ENCODE data around the gene SUPT3H.

SUPT3H gene

DNA sequence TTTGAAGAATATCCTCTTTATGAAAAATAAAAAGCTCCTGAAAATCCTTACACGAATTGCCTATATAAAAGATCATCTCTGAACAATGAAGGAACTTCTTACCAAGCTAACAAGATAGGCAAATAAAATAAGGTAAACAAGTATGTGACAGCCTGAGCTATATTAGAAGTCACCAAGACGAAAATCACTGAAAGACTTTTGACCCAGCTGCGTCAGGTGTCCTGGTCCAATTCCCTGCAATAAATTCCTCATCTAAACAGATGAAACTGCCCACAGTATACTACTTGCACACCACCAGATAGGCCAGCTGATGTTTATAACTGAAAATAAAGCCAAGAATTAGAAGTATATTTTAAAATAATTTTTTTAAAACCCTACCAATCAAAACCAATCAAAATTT, 117.0 kb downstream of the SUPT3H start:
- WGBS (ENCODE audit: insufficient coverage): no CpG with 5 or more reads among the region's 3 CpGs
- POLR2A ChIA-PET: interaction anchor here (1.0 kb wide), 1 partner anchor 10 kb away, joined by 3 read pairs; no protein-coding TSS in a partner anchor
- CTCF ChIA-PET: interaction anchor here (0.9 kb wide), 1 partner anchor 22 kb away, joined by 3 read pairs; no protein-coding TSS in a partner anchor
- Histone ChIP-seq H3K9me3 (ENCODE audit: control extremely low read depth in 1 of 5, control insufficient read depth in 4 of 5, insufficient read depth in 2 of 5, low read depth in 1 of 5, low read length in 4 of 5) (peaks cover 0 to 2% (median 0%) of the 10 kb centered on the region in 5 experiments), H3K27ac (ENCODE audit: insufficient read depth in 1 of 2, low read depth in 1 of 2, low read length in 2 of 2, poor library complexity in 1 of 2, severe bottlenecking in 2 of 2) (no peak overlapping the region), H3K36me3 (ENCODE audit: control insufficient read depth in 4 of 4, insufficient read depth in 4 of 4, low read length in 3 of 4) (peaks cover 0 to 2% (median 1%) of the 10 kb centered on the region in 4 experiments), H3K27me3 (replicated peaks in 2 of 5; ENCODE audit: control insufficient read depth in 4 of 5, insufficient read depth in 5 of 5, low read length in 4 of 5) (no peaks in the 10 kb centered on the region), H3K4me1 (ENCODE audit: control extremely low read depth in 1 of 4, control insufficient read depth in 4 of 4, insufficient read depth in 4 of 4, low read length in 3 of 4) (no peaks in the 10 kb centered on the region), H3K4me3 (ENCODE audit: control insufficient read depth in 1 of 7, extremely low read depth in 1 of 7, insufficient read depth in 4 of 7, low read depth in 2 of 7, low read length in 6 of 7) (no peak overlapping the region)
- DNase-seq: no peak

DNA sequence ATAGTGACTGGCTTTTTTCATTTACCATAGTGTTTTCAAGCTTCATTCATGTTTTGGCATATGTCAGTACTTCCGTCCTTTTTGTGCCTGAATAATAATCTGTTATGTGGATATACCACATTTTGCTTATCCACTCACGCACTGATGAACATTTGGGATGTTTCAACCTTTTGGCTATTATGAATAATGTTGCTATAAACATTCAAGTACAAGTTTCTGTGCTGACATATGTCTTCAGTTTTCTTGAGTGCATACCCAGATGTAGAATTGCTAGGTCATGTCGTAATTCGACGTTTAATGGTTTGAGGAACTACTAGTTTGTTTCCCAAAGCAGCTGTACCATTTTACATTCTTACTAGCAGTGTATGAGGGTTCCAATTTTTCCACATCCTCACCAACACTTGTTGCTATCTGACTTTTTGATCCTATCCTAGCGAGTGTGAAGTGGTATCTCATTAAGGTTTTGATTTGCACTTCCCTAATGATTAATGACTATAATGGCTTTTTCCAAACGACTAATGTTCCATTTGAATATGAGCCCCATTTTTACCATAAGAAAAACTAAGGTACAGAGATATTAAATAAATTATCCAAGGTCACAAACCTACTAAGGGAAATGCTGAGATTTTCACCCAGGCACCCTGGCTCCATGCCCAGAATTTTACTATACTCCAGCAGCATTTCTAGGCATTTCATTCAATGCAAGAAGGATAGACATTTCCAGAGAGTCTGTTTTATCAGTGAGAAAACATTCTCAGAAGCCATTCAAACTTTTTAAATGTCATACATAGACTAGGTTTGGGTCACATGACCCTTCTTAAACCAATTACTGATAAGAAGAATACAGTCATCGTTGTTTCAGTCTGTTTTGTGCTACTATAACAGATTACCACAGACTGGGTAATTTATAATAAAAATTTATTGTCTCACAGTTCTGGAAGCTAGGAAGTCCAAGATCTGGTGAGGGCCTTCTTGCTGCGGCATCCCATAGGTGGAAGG, 120.7 kb downstream of the SUPT3H start:
- ChIA-PET POLR2A (no interaction called here), CTCF (no interaction called here)
- H3K4me1 ChIP-seq (ENCODE audit: control extremely low read depth in 1 of 4, control insufficient read depth in 4 of 4, insufficient read depth in 4 of 4, low read length in 3 of 4): no peaks in the 10 kb centered on the region
- H3K4me3 ChIP-seq (ENCODE audit: control insufficient read depth in 1 of 7, extremely low read depth in 1 of 7, insufficient read depth in 4 of 7, low read depth in 2 of 7, low read length in 6 of 7): no peak overlapping the region
- peaks cover 0 to 2% (median 0%) of the 10 kb centered on the region in 4 experiments for H3K36me3 ChIP-seq (ENCODE audit: control insufficient read depth in 4 of 4, insufficient read depth in 4 of 4, low read length in 3 of 4)
- H3K9me3 ChIP-seq (ENCODE audit: control extremely low read depth in 1 of 5, control insufficient read depth in 4 of 5, insufficient read depth in 2 of 5, low read depth in 1 of 5, low read length in 4 of 5): peaks cover 0 to 2% (median 0%) of the 10 kb centered on the region in 5 experiments
- H3K27ac ChIP-seq (ENCODE audit: insufficient read depth in 1 of 2, low read depth in 1 of 2, low read length in 2 of 2, poor library complexity in 1 of 2, severe bottlenecking in 2 of 2): no peak overlapping the region
- WGBS (ENCODE audit: insufficient coverage): 100% methylated on average over 1 of the region's 9 CpGs
- H3K27me3 ChIP-seq (replicated peaks in 2 of 5; ENCODE audit: control insufficient read depth in 4 of 5, insufficient read depth in 5 of 5, low read length in 4 of 5): no peaks in the 10 kb centered on the region
- DNase-seq: peak in 1 of 3 donors; percentile 5

- Histone ChIP-seq H3K27ac (ENCODE audit: insufficient read depth in 1 of 2, low read depth in 1 of 2, low read length in 2 of 2, poor library complexity in 1 of 2, severe bottlenecking in 2 of 2) (no peak overlapping the region), H3K9me3 (ENCODE audit: control extremely low read depth in 1 of 5, control insufficient read depth in 4 of 5, insufficient read depth in 2 of 5, low read depth in 1 of 5, low read length in 4 of 5) (peaks cover 0 to 2% (median 0%) of the 10 kb centered on the region in 5 experiments), H3K27me3 (replicated peaks in 2 of 5; ENCODE audit: control insufficient read depth in 4 of 5, insufficient read depth in 5 of 5, low read length in 4 of 5) (no peaks in the 10 kb centered on the region), H3K4me1 (ENCODE audit: control extremely low read depth in 1 of 4, control insufficient read depth in 4 of 4, insufficient read depth in 4 of 4, low read length in 3 of 4) (no peaks in the 10 kb centered on the region), H3K36me3 (ENCODE audit: control insufficient read depth in 4 of 4, insufficient read depth in 4 of 4, low read length in 3 of 4) (peaks cover 0 to 2% (median 0%) of the 10 kb centered on the region in 4 experiments), H3K4me3 (ENCODE audit: control insufficient read depth in 1 of 7, extremely low read depth in 1 of 7, insufficient read depth in 4 of 7, low read depth in 2 of 7, low read length in 6 of 7) (no peak overlapping the region)
- CTCF ChIA-PET: no interaction called here
- DNase-seq: no peak
- POLR2A ChIA-PET: no interaction called here
- WGBS (ENCODE audit: insufficient coverage): 90% methylated on average over 2 of the region's 4 CpGs
Measured at GRCh38 chr6:45255434-45255833, 122.3 kb downstream of the SUPT3H start.

DNA sequence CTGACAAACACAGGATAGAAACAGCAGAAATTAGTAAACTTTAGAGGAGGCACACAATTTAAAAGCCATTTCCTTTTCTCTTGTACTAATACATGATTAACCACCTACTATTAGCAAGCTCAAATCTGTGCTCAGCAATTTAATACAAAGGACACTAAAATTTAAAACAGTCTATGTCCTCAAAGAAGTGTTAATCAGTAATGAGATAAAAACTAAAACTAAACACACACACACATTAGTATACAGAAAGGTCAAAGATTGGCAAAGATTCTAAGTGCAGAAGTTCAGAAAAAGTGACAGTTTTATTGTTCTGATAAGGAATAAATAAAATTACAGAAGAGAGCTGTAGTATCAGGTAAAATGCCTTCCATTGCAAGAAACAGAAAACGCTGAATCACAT, 123.5 kb downstream of the SUPT3H start:
- ChIA-PET CTCF (no interaction called here), POLR2A (interaction anchor here (0.6 kb wide), 1 partner anchor 25 kb away, joined by 3 read pairs; no protein-coding TSS in a partner anchor)
- H3K9me3 ChIP-seq (ENCODE audit: control extremely low read depth in 1 of 5, control insufficient read depth in 4 of 5, insufficient read depth in 2 of 5, low read depth in 1 of 5, low read length in 4 of 5): peaks cover 0 to 2% (median 0%) of the 10 kb centered on the region in 5 experiments
- no peak overlapping the region for H3K27ac ChIP-seq (ENCODE audit: insufficient read depth in 1 of 2, low read depth in 1 of 2, low read length in 2 of 2, poor library complexity in 1 of 2, severe bottlenecking in 2 of 2)
- no peaks in the 10 kb centered on the region for H3K27me3 ChIP-seq (replicated peaks in 2 of 5; ENCODE audit: control insufficient read depth in 4 of 5, insufficient read depth in 5 of 5, low read length in 4 of 5)
- WGBS (ENCODE audit: insufficient coverage): 88% methylated on average over 1 of the region's 1 CpG
- H3K4me1 ChIP-seq (ENCODE audit: control extremely low read depth in 1 of 4, control insufficient read depth in 4 of 4, insufficient read depth in 4 of 4, low read length in 3 of 4): peaks cover 0 to 2% (median 0%) of the 10 kb centered on the region in 4 experiments
- DNase-seq: no peak
- H3K36me3 ChIP-seq (ENCODE audit: control insufficient read depth in 4 of 4, insufficient read depth in 4 of 4, low read length in 3 of 4): peaks cover 0 to 2% (median 0%) of the 10 kb centered on the region in 4 experiments
- H3K4me3 ChIP-seq (ENCODE audit: control insufficient read depth in 1 of 7, extremely low read depth in 1 of 7, insufficient read depth in 4 of 7, low read depth in 2 of 7, low read length in 6 of 7): no peak overlapping the region

- ChIA-PET CTCF (no interaction called here), POLR2A (no interaction called here)
- H3K9me3 ChIP-seq (ENCODE audit: control extremely low read depth in 1 of 5, control insufficient read depth in 4 of 5, insufficient read depth in 2 of 5, low read depth in 1 of 5, low read length in 4 of 5): peaks cover 0 to 2% (median 0%) of the 10 kb centered on the region in 5 experiments
- no peak overlapping the region for H3K4me3 ChIP-seq (ENCODE audit: control insufficient read depth in 1 of 7, extremely low read depth in 1 of 7, insufficient read depth in 4 of 7, low read depth in 2 of 7, low read length in 6 of 7)
- H3K4me1 ChIP-seq (ENCODE audit: control extremely low read depth in 1 of 4, control insufficient read depth in 4 of 4, insufficient read depth in 4 of 4, low read length in 3 of 4): peaks cover 0 to 2% (median 0%) of the 10 kb centered on the region in 4 experiments
- DNase-seq: no peak
- peaks cover 0 to 2% (median 0%) of the 10 kb centered on the region in 4 experiments for H3K36me3 ChIP-seq (ENCODE audit: control insufficient read depth in 4 of 4, insufficient read depth in 4 of 4, low read length in 3 of 4)
- 100% methylated on average over 3 of the region's 6 CpGs for WGBS (ENCODE audit: insufficient coverage)
- H3K27me3 ChIP-seq (replicated peaks in 2 of 5; ENCODE audit: control insufficient read depth in 4 of 5, insufficient read depth in 5 of 5, low read length in 4 of 5): no peaks in the 10 kb centered on the region
- H3K27ac ChIP-seq (ENCODE audit: insufficient read depth in 1 of 2, low read depth in 1 of 2, low read length in 2 of 2, poor library complexity in 1 of 2, severe bottlenecking in 2 of 2): no peak overlapping the region
Measured at GRCh38 chr6:45253453-45253852, 124.3 kb downstream of the SUPT3H start.

DNA sequence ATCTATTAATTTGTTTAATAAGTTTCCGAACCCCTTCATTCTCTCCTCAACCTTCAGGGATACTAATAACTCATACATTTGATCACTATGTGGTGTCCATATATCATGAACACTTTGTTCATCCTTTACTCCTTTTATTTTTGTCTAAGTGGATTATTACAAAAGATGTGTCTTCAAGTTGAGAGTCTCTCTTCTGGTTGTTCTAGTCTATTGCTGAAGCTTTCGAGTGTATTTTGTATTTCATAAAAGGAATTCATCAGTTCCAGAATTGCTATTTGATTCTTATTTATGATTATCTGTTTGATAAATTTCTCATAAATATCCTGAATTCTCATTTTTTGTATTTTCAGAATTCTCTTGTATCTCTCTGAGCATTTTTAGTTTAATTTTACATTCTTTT, 146.1 kb downstream of the SUPT3H start:
- CTCF ChIA-PET: no interaction called here
- WGBS (ENCODE audit: insufficient coverage): no CpG with 5 or more reads among the region's 2 CpGs

GRCh38 chr6:45229416-45229815, 148.3 kb downstream of the SUPT3H start:
- CTCF ChIA-PET: no interaction called here
- Histone ChIP-seq H3K4me3 (ENCODE audit: control insufficient read depth in 1 of 7, extremely low read depth in 1 of 7, insufficient read depth in 4 of 7, low read depth in 2 of 7, low read length in 6 of 7) (no peak overlapping the region), H3K4me1 (ENCODE audit: control extremely low read depth in 1 of 4, control insufficient read depth in 4 of 4, insufficient read depth in 4 of 4, low read length in 3 of 4) (no peaks in the 10 kb centered on the region), H3K36me3 (ENCODE audit: control insufficient read depth in 4 of 4, insufficient read depth in 4 of 4, low read length in 3 of 4) (peaks cover 0 to 16% (median 1%) of the 10 kb centered on the region in 4 experiments), H3K9me3 (ENCODE audit: control extremely low read depth in 1 of 5, control insufficient read depth in 4 of 5, insufficient read depth in 2 of 5, low read depth in 1 of 5, low read length in 4 of 5) (peaks cover 2 to 24% (median 11%) of the 10 kb centered on the region in 5 experiments), H3K27me3 (replicated peaks in 2 of 5; ENCODE audit: control insufficient read depth in 4 of 5, insufficient read depth in 5 of 5, low read length in 4 of 5) (no peaks in the 10 kb centered on the region), H3K27ac (ENCODE audit: insufficient read depth in 1 of 2, low read depth in 1 of 2, low read length in 2 of 2, poor library complexity in 1 of 2, severe bottlenecking in 2 of 2) (no peak overlapping the region)
- no CpG with 5 or more reads among the region's 1 CpG for WGBS (ENCODE audit: insufficient coverage)
- DNase-seq: no peak
- POLR2A ChIA-PET: no interaction called here

More for the DNA sequence above, 146.1 kb downstream of the SUPT3H start:
- POLR2A ChIA-PET: no interaction called here
- H3K36me3 ChIP-seq (ENCODE audit: control insufficient read depth in 4 of 4, insufficient read depth in 4 of 4, low read length in 3 of 4): peaks cover 0 to 16% (median 1%) of the 10 kb centered on the region in 4 experiments
- no peak overlapping the region for H3K27ac ChIP-seq (ENCODE audit: insufficient read depth in 1 of 2, low read depth in 1 of 2, low read length in 2 of 2, poor library complexity in 1 of 2, severe bottlenecking in 2 of 2)
- H3K4me3 ChIP-seq (ENCODE audit: control insufficient read depth in 1 of 7, extremely low read depth in 1 of 7, insufficient read depth in 4 of 7, low read depth in 2 of 7, low read length in 6 of 7): no peak overlapping the region
- H3K27me3 ChIP-seq (replicated peaks in 2 of 5; ENCODE audit: control insufficient read depth in 4 of 5, insufficient read depth in 5 of 5, low read length in 4 of 5): no peaks in the 10 kb centered on the region
- H3K4me1 ChIP-seq (ENCODE audit: control extremely low read depth in 1 of 4, control insufficient read depth in 4 of 4, insufficient read depth in 4 of 4, low read length in 3 of 4): no peaks in the 10 kb centered on the region
- peaks cover 2 to 28% (median 11%) of the 10 kb centered on the region in 5 experiments for H3K9me3 ChIP-seq (ENCODE audit: control extremely low read depth in 1 of 5, control insufficient read depth in 4 of 5, insufficient read depth in 2 of 5, low read depth in 1 of 5, low read length in 4 of 5)
- no peak for DNase-seq

All from common myeloid progenitor, CD34-positive (primary cell).